NCI-H510A (cell line): ENCODE measurements around the gene POC1B.

Experiments
- DNase-seq: peaks from one replicate; lab custom pipeline; 2025; lab: John Stamatoyannopoulos, UW

POC1B gene

GRCh38 chr12:89421092-89421835, 104.6 kb downstream of the POC1B start:
- DNase-seq: no peak

- no peak for DNase-seq
These were observed 107.5 kb downstream of the POC1B start for GRCh38 chr12:89418228-89418910.

- no peak for DNase-seq
These were observed 108.4 kb downstream of the POC1B start for GRCh38 chr12:89417246-89417977.

- no peak for DNase-seq
These were observed 109.6 kb downstream of the POC1B start for GRCh38 chr12:89416049-89416792.

GRCh38 chr12:89414851-89415250, 111.0 kb downstream of the POC1B start:
- no peak for DNase-seq

- no peak for DNase-seq
These were observed 111.5 kb downstream of the POC1B start for GRCh38 chr12:89414322-89414721.

- DNase-seq: no peak
These were observed 112.6 kb downstream of the POC1B start for GRCh38 chr12:89413234-89413633.

GRCh38 chr12:89412665-89413064, 113.2 kb downstream of the POC1B start:
- no peak for DNase-seq

- no peak for DNase-seq
These were observed 114.0 kb downstream of the POC1B start for GRCh38 chr12:89411846-89412245.

- DNase-seq: no peak
These were observed 114.6 kb downstream of the POC1B start for GRCh38 chr12:89411234-89411633.

- DNase-seq: no peak
These were observed 120.1 kb downstream of the POC1B start for GRCh38 chr12:89405626-89406345.

- no peak for DNase-seq
These were observed 124.3 kb downstream of the POC1B start for GRCh38 chr12:89401433-89402058.

GRCh38 chr12:89400415-89400814, 125.4 kb downstream of the POC1B start:
- DNase-seq: no peak

GRCh38 chr12:89395712-89396111, 130.1 kb downstream of the POC1B start:
- no peak for DNase-seq

GRCh38 chr12:89393551-89394121, 132.2 kb downstream of the POC1B start:
- DNase-seq: no peak

GRCh38 chr12:89392391-89392790, 133.5 kb downstream of the POC1B start:
- DNase-seq: no peak

- DNase-seq: no peak
These were observed 134.0 kb downstream of the POC1B start for GRCh38 chr12:89391726-89392336.

- no peak for DNase-seq
These were observed 134.8 kb downstream of the POC1B start for GRCh38 chr12:89390802-89391673.
